Hepatocyte (in vitro differentiated cells): ENCODE results near the gene SORCS2.

Experiments used
- CTCF ChIP-seq: fragments of 200-600 bp; sonication (generic); IDR thresholded peaks from 2 replicates; pipeline ENCODE4 v1.5.1; 2016; ENCODE audit warnings: antibody characterized with exemption, mild to moderate bottlenecking; ENCODE audit not compliant: poor library complexity
- EZH2phosphoT487 ChIP-seq: fragments of 200-600 bp; sonication (generic); IDR thresholded peaks from one replicate; pipeline ENCODE4 v1.6.1; 2018; ENCODE audit warnings: antibody characterized with exemption, mild to moderate bottlenecking, low read depth, moderate library complexity; ENCODE audit not compliant: unreplicated experiment, severe bottlenecking

GRCh38 chr4:7399440-7400234, 207.3 kb downstream of the SORCS2 start:
- no peak for TF ChIP-seq CTCF
- no peak for TF ChIP-seq EZH2phosphoT487
